GM12892 (cell line): ENCODE data around the gene PDZK1IP1.

Experiments
- DNase-seq: peaks from one replicate; pipeline ENCODE4 v3.0.0; 2011; ENCODE audit not compliant: insufficient read length
- FAIRE-seq: peaks from 2 replicates; lab custom pipeline; 2011; peaks lifted over from hg19 to GRCh38; lab: Jason Lieb, UNC
- POLR2A ChIP-seq: IDR thresholded peaks from 2 replicates; pipeline ENCODE4 v1.6.1; 2011; ENCODE audit warnings: low read depth, low read length, control low read depth
- POLR2AphosphoS5 ChIP-seq: IDR thresholded peaks from 2 replicates; pipeline ENCODE4 v1.6.1; 2011; ENCODE audit warnings: low read depth, low read length, control low read depth
- TAF1 ChIP-seq: IDR thresholded peaks from 2 replicates; pipeline ENCODE4 v1.6.1; 2011; ENCODE audit warnings: low read depth, mild to moderate bottlenecking, control low read depth, low read length, borderline replicate concordance

PDZK1IP1 gene

GRCh38 chr1:47229031-47229885 lies 39.4 kb upstream of the PDZK1IP1 start:
- DNase-seq (no peak), FAIRE-seq (no peak)
- no peak for TF ChIP-seq POLR2AphosphoS5
- no peak for TF ChIP-seq POLR2A
- no peak for TF ChIP-seq TAF1

GRCh38 chr1:47228644-47229030 lies 38.8 kb upstream of the PDZK1IP1 start:
- no peak for FAIRE-seq
- DNase-seq, result no peak
- TF ChIP-seq TAF1 (no peak), POLR2AphosphoS5 (no peak), POLR2A (no peak)

GRCh38 chr1:47227341-47228232 lies 37.8 kb upstream of the PDZK1IP1 start:
- TF ChIP-seq POLR2AphosphoS5, result no peak
- TF ChIP-seq POLR2A, result no peak
- TF ChIP-seq TAF1, result no peak
- DNase-seq (no peak), FAIRE-seq (no peak)

- TF ChIP-seq POLR2AphosphoS5, result no peak
- no peak for TF ChIP-seq TAF1
- no peak for TF ChIP-seq POLR2A
- DNase-seq (no peak), FAIRE-seq (no peak)
These were observed 37.0 kb upstream of the PDZK1IP1 start for GRCh38 chr1:47226839-47227215.

- no peak for TF ChIP-seq POLR2AphosphoS5
- no peak for TF ChIP-seq TAF1
- no peak for TF ChIP-seq POLR2A
- FAIRE-seq (no peak), DNase-seq (no peak)
These were observed 36.4 kb upstream of the PDZK1IP1 start for GRCh38 chr1:47226121-47226838.

GRCh38 chr1:47225430-47226100 lies 35.7 kb upstream of the PDZK1IP1 start:
- TF ChIP-seq TAF1, result no peak
- TF ChIP-seq POLR2A, result no peak
- TF ChIP-seq POLR2AphosphoS5, result no peak
- DNase-seq (no peak), FAIRE-seq (no peak)

- DNase-seq, result no peak
- TF ChIP-seq POLR2A, result no peak
- TF ChIP-seq POLR2AphosphoS5, result no peak
- TF ChIP-seq TAF1, result no peak
- no peak for FAIRE-seq
These were observed 35.0 kb upstream of the PDZK1IP1 start for GRCh38 chr1:47224676-47225399.

GRCh38 chr1:47223921-47224675 lies 34.3 kb upstream of the PDZK1IP1 start:
- DNase-seq, result no peak
- no peak for FAIRE-seq
- TF ChIP-seq POLR2A (no peak), POLR2AphosphoS5 (no peak), TAF1 (no peak)

GRCh38 chr1:47223174-47223920 lies 33.5 kb upstream of the PDZK1IP1 start:
- no peak for FAIRE-seq
- TF ChIP-seq POLR2AphosphoS5 (no peak), POLR2A (no peak), TAF1 (no peak)
- DNase-seq, result no peak
